GM23338 (cell line): Measurements from ENCODE around the gene C14orf132. TPM values are rescaled to one million over a fixed set of nuclear protein-coding genes. Genes with fewer than 3 reads are reported as not detected.

Experiments
- ATAC-seq: fragments of 200-7000 bp; cut with Tn5 transposase; 3 replicates; pipeline ENCODE4 v1.9.1; 2020
- DNase-seq: peaks from one replicate; pipeline ENCODE4 v3.0.0-alpha.2; 2015; ENCODE audit warnings: low spot score
- H2AFZ ChIP-seq: fragments of 200-600 bp; sonication (generic); 2 replicates; pipeline ENCODE4 v1.8.0; 2016; ENCODE audit warnings: antibody characterized with exemption, mild to moderate bottlenecking, moderate library complexity
- H3F3A ChIP-seq: fragments of 200-600 bp; sonication (generic); replicated peaks from 2 replicates; pipeline ENCODE4 v1.8.0; 2017; ENCODE audit warnings: antibody characterized with exemption, mixed run types, low read depth
- H3K27ac ChIP-seq: fragments of 200-600 bp; sonication (generic); 2 replicates; pipeline ENCODE4 v1.6.1; 2016; ENCODE audit warnings: low read depth
- H3K27me3 ChIP-seq: fragments of 200-600 bp; sonication (generic); 2 replicates; pipeline ENCODE4 v1.8.0; 2016; ENCODE audit warnings: mild to moderate bottlenecking, mixed run types, moderate library complexity; ENCODE audit not compliant: insufficient read depth
- H3K36me3 ChIP-seq: fragments of 200-600 bp; sonication (generic); 2 replicates; pipeline ENCODE4 v1.8.0; 2016; ENCODE audit warnings: mild to moderate bottlenecking; ENCODE audit not compliant: insufficient read depth
- H3K4me1 ChIP-seq: fragments of 200-600 bp; sonication (generic); 2 replicates; pipeline ENCODE4 v1.8.0; 2016; ENCODE audit warnings: mild to moderate bottlenecking, moderate library complexity; ENCODE audit not compliant: insufficient read depth
- H3K4me2 ChIP-seq: fragments of 200-600 bp; sonication (generic); 2 replicates; pipeline ENCODE4 v1.7.1; 2017; ENCODE audit warnings: mixed run types
- H3K4me3 ChIP-seq: fragments of 200-600 bp; sonication (generic); 2 replicates; pipeline ENCODE4 v1.6.1; 2016; ENCODE audit warnings: mixed run types
- H3K79me2 ChIP-seq: fragments of 200-600 bp; sonication (generic); replicated peaks from 2 replicates; pipeline ENCODE4 v1.8.0; 2017; ENCODE audit warnings: mild to moderate bottlenecking; ENCODE audit not compliant: insufficient read depth
- H3K9me2 ChIP-seq: fragments of 200-600 bp; sonication (generic); 2 replicates; pipeline ENCODE4 v1.8.0; 2017; ENCODE audit not compliant: insufficient read depth
- H4K20me1 ChIP-seq: fragments of 200-600 bp; sonication (generic); replicated peaks from 2 replicates; pipeline ENCODE4 v1.8.0; 2017; ENCODE audit warnings: mild to moderate bottlenecking; ENCODE audit not compliant: insufficient read depth
- H3K27ac Mint-ChIP-seq: 2 replicates; pipeline ENCODE4 v1.8.0; 2020; ENCODE audit warnings: inconsistent platforms, mild to moderate bottlenecking, moderate library complexity, mixed read lengths
- H3K27me3 Mint-ChIP-seq: 3 replicates; pipeline ENCODE4 v1.8.0; 2022; ENCODE audit warnings: low read depth, mild to moderate bottlenecking, moderate library complexity, mixed read lengths, inconsistent platforms; ENCODE audit not compliant: insufficient read depth, poor library complexity
- H3K36me3 Mint-ChIP-seq: 3 replicates; pipeline ENCODE4 v1.8.0; 2021; ENCODE audit warnings: low read depth, mild to moderate bottlenecking, inconsistent platforms, moderate library complexity, mixed read lengths
- H3K4me1 Mint-ChIP-seq: 3 replicates; pipeline ENCODE4 v1.8.0; 2020; ENCODE audit warnings: mild to moderate bottlenecking, inconsistent platforms, mixed read lengths
- H3K4me3 Mint-ChIP-seq: 3 replicates; pipeline ENCODE4 v1.8.0; 2021; ENCODE audit warnings: moderate library complexity, mild to moderate bottlenecking, inconsistent platforms, mixed read lengths
- H3K9me3 Mint-ChIP-seq: 3 replicates; pipeline ENCODE4 v1.8.0; 2020; ENCODE audit warnings: moderate library complexity, mild to moderate bottlenecking, inconsistent platforms, mixed read lengths
- EZH2 ChIP-seq: fragments of 200-600 bp; sonication (generic); IDR thresholded peaks from one replicate; pipeline ENCODE4 v1.8.0; 2017; ENCODE audit warnings: antibody characterized with exemption, mild to moderate bottlenecking, low read depth; ENCODE audit not compliant: unreplicated experiment
- JUNB ChIP-seq: IDR thresholded peaks from one replicate; pipeline ENCODE4 v1.6.1; 2016; ENCODE audit warnings: antibody characterized with exemption; ENCODE audit not compliant: unreplicated experiment
- NANOG ChIP-seq: IDR thresholded peaks from 2 replicates; pipeline ENCODE4 v1.6.1; 2016; ENCODE audit warnings: antibody characterized with exemption, borderline replicate concordance
- POLR2AphosphoS5 ChIP-seq: IDR thresholded peaks from 2 replicates; pipeline ENCODE4 v1.6.1; 2016; ENCODE audit warnings: antibody characterized with exemption, low read depth
- ZNF331 ChIP-seq: fragments of 250-450 bp; sonication (Bioruptor Pico); IDR thresholded peaks from 2 replicates; pipeline ENCODE4 v1.5.0; 2020; ENCODE audit warnings: low read depth, mild to moderate bottlenecking, moderate library complexity
- polyA plus RNA-seq: library from polyadenylated mRNA; unstranded; fragments of >200 nt; fragmentation: Nextera tagmentation; extraction: Ambion mirVana; gene quantifications from 2 replicates; pipeline ENCODE4 v1.2.1, GENCODE V29; 2016
- total RNA-seq: library from RNA; depleted of rRNA; stranded (reverse); fragments of >200 nt; shearing (Covaris generic); gene quantifications from 2 replicates; pipeline ENCODE4 v1.2.3, GENCODE V29; 2014
- TF ChIP-seq, protein P1 (sequence below): IDR thresholded peaks from one replicate; pipeline ENCODE4 v1.6.1; 2018; ENCODE audit warnings: antibody characterized with exemption; ENCODE audit not compliant: unreplicated experiment
- TF ChIP-seq, protein P2 (sequence below), 2 experiments: fragments of 200-600 bp in 1 of 2; sonication (generic) in 1 of 2; conservative IDR thresholded peaks; 2 replicates each; pipeline versions ENCODE4 v1.5.1 to v1.6.1; 2016 to 2017; ENCODE audit warnings: antibody characterized with exemption in 2 of 2, low read depth in 2 of 2, mild to moderate bottlenecking in 2 of 2, moderate library complexity in 1 of 2

C14orf132 gene
- total and polyA plus RNA-seq, 2 experiments from 2014 or later, result 13.8 to 16.2 TPM

DNA sequence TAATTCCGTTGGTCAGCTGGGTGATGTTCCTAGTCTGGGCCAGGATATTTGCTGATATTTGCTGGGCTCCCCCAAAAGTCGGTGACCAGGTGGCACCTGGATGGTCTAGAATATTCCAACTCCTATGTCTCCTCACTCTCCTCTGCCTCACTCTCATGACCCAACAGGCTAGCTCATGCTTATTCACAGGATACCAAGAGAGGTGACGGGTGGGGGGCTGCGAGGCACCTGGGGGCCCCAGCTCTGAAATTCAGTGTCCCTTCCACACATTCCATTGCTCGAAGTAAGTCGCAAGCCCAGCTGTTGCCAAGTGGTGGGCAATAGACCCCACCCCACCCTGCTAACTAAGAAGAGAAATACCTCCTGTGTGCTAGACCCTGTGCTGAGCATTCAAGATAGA is 67.7 kb downstream of the C14orf132 start (continued):
- no peak for TF ChIP-seq NANOG
- TF ChIP-seq, protein P1, sequence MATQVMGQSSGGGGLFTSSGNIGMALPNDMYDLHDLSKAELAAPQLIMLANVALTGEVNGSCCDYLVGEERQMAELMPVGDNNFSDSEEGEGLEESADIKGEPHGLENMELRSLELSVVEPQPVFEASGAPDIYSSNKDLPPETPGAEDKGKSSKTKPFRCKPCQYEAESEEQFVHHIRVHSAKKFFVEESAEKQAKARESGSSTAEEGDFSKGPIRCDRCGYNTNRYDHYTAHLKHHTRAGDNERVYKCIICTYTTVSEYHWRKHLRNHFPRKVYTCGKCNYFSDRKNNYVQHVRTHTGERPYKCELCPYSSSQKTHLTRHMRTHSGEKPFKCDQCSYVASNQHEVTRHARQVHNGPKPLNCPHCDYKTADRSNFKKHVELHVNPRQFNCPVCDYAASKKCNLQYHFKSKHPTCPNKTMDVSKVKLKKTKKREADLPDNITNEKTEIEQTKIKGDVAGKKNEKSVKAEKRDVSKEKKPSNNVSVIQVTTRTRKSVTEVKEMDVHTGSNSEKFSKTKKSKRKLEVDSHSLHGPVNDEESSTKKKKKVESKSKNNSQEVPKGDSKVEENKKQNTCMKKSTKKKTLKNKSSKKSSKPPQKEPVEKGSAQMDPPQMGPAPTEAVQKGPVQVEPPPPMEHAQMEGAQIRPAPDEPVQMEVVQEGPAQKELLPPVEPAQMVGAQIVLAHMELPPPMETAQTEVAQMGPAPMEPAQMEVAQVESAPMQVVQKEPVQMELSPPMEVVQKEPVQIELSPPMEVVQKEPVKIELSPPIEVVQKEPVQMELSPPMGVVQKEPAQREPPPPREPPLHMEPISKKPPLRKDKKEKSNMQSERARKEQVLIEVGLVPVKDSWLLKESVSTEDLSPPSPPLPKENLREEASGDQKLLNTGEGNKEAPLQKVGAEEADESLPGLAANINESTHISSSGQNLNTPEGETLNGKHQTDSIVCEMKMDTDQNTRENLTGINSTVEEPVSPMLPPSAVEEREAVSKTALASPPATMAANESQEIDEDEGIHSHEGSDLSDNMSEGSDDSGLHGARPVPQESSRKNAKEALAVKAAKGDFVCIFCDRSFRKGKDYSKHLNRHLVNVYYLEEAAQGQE, result no peak
- no peak for TF ChIP-seq ZNF331 (CRISPR knock-in tag)
- TF ChIP-seq EZH2, result no peak
- TF ChIP-seq POLR2AphosphoS5, result no peak
- TF ChIP-seq JUNB, result no peak
- TF ChIP-seq, protein P2, sequence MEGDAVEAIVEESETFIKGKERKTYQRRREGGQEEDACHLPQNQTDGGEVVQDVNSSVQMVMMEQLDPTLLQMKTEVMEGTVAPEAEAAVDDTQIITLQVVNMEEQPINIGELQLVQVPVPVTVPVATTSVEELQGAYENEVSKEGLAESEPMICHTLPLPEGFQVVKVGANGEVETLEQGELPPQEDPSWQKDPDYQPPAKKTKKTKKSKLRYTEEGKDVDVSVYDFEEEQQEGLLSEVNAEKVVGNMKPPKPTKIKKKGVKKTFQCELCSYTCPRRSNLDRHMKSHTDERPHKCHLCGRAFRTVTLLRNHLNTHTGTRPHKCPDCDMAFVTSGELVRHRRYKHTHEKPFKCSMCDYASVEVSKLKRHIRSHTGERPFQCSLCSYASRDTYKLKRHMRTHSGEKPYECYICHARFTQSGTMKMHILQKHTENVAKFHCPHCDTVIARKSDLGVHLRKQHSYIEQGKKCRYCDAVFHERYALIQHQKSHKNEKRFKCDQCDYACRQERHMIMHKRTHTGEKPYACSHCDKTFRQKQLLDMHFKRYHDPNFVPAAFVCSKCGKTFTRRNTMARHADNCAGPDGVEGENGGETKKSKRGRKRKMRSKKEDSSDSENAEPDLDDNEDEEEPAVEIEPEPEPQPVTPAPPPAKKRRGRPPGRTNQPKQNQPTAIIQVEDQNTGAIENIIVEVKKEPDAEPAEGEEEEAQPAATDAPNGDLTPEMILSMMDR (conservative IDR thresholded peaks at IDR 0.05; ENCODE audit: low read depth in 2 of 2), result no peak

DNA sequence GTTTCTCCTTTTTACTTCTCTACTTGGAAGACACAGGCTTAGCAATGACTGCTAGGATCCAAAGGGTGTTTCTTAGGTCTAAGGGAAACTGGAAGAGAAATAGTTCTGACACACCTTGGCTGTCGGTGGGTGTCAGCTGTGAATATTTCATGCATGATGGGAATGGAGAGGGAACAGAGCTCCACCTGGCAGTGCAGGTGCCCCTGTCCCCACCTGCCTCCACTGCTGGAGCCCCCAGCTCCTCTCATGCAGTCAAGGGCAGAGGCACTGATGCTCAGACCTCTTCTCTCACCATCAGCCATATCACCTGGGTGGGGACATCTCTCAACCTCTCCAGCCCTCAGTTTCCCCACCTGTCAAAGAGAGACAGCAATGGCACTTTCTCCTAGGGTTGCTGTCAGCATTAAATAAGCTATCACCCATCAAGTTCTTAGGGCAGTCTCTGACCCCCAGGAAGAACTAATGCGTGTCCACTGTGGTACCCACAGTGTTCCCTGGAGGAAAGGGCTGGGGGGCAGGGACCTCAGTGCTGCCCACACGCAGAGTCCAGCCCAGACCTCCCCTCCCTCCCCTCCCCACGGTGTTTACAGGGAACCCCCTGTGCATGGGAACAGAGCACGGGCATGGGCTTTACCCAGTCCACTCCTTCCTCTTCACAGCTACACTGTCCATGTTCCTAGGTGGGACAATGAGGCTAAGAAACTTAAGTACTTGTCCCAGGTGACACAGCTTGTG is 69.1 kb downstream of the C14orf132 start:
- Mint-ChIP-seq H3K9me3 (peaks cover 20% of the 10 kb centered on the region), H3K27ac (no peak overlapping the region), H3K36me3 (peaks cover 8% of the 10 kb centered on the region; the same call in 2 of the 3 replicates), H3K4me3 (no peak overlapping the region), H3K27me3 (peaks cover 2% of the 10 kb centered on the region), H3K4me1 (peaks cover 3% of the 10 kb centered on the region; the same call in 1 of the 3 replicates)
- no peaks in the 10 kb centered on the region for H4K20me1 ChIP-seq
- TF ChIP-seq JUNB, result no peak
- TF ChIP-seq NANOG, result no peak
- TF ChIP-seq, protein P2 (conservative IDR thresholded peaks at IDR 0.05; ENCODE audit: low read depth in 2 of 2), result peak; percentile 72 to 90
- no peaks in the 10 kb centered on the region for H3K79me2 ChIP-seq
- H2AFZ ChIP-seq, result no peak overlapping the region
- no peaks in the 10 kb centered on the region for H3K27me3 ChIP-seq
- peak; percentile 96 for ATAC-seq
- no peaks in the 10 kb centered on the region for H3K4me1 ChIP-seq
- H3K4me3 ChIP-seq, result no peak overlapping the region
- no peak overlapping the region for H3K27ac ChIP-seq
- DNase-seq, result peak; percentile 68
- H3F3A ChIP-seq, result no peaks in the 10 kb centered on the region
- no peaks in the 10 kb centered on the region for H3K9me2 ChIP-seq
- no peak overlapping the region for H3K4me2 ChIP-seq
- no peaks in the 10 kb centered on the region for H3K36me3 ChIP-seq
